Activated naive CD4-positive, alpha-beta T cell treated with anti-CD3 and anti-CD28 coated beads, Interleukin-2, amount 50 U/mL, for 72 hours (primary cell): ENCODE measurements around the gene NCR3LG1. TPM values are rescaled to one million over a fixed set of nuclear protein-coding genes. Genes with fewer than 3 reads are reported as not detected.

Source experiments
- ATAC-seq, 2 donors: fragments of 150-1000 bp; cut with Tn5 transposase; 2 replicates each; pipeline ENCODE4 v1.10.0; 2021; ENCODE audit warnings: mild to moderate bottlenecking in 2 of 2, moderate library complexity in 2 of 2
- DNase-seq, 2 donors: peaks; one replicate each; pipeline ENCODE4 v3.0.0; 2021 to 2022; ENCODE audit warnings: low spot score in 2 of 2
- H3K27ac Mint-ChIP-seq, 2 donors: one replicate each; pipeline ENCODE4 v1.8.0; 2022; ENCODE audit warnings: mild to moderate bottlenecking in 2 of 2, mixed read lengths in 2 of 2
- H3K36me3 Mint-ChIP-seq, 2 donors: one replicate each; pipeline ENCODE4 v1.8.0; 2022; ENCODE audit warnings: mixed read lengths in 2 of 2
- H3K9me3 Mint-ChIP-seq, 2 donors: one replicate each; pipeline ENCODE4 v1.8.0; 2022; ENCODE audit warnings: mixed read lengths in 2 of 2
- total RNA-seq, 2 donors: library from RNA; stranded (reverse); gene quantifications; one replicate each; pipeline ENCODE4 v1.2.3, GENCODE V29; 2022

Gene NCR3LG1, protein sequence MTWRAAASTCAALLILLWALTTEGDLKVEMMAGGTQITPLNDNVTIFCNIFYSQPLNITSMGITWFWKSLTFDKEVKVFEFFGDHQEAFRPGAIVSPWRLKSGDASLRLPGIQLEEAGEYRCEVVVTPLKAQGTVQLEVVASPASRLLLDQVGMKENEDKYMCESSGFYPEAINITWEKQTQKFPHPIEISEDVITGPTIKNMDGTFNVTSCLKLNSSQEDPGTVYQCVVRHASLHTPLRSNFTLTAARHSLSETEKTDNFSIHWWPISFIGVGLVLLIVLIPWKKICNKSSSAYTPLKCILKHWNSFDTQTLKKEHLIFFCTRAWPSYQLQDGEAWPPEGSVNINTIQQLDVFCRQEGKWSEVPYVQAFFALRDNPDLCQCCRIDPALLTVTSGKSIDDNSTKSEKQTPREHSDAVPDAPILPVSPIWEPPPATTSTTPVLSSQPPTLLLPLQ
- total RNA-seq, result 1 to 10 TPM in 1 of 2 donors, under 1 TPM in 1; 0.54 to 2.7 TPM

DNA sequence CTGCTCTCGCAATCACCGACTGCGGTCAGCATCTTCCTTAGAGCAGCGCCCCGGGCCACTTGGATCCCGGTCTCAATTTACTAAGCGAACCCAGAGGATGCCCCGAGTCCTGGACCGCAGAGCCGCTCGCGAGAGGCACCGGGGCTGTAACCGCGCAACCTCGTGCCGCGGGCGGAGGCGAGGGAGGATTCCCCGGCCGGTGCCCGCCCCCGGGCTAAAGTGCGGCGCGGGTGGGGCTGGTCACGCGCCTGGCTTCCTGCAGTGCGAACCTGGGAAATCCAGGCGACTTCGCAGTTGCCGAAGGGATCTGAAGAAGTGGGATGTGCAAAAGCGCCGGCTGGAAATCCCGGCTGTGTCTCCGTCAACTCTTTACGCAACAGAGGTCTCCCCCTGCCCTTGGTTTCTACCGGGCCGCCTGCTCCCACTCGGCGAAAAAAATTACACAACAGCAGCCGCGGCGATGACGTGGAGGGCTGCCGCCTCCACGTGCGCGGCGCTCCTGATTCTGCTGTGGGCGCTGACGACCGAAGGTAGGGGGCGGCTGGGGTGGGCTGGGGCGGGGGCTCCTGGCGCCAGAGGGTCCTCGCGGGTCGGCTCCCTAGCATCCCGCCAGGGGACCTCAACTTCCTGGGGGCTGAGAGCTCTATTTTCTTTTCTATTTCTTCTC is at the start of gene NCR3LG1:
Gene NCR3LG1, plus strand, starts transcription at position 291 of the 667 bp plus-strand sequence. Its CDS starts 170 bp downstream, at position 461.
- H3K36me3 Mint-ChIP-seq, result peaks cover 0 to 7% of the 10 kb centered on the region in 2 donors
- H3K27ac Mint-ChIP-seq, result peak within 1 kb of the TSS; percentile 59 to 70
- peak; percentile 50 to 55 for ATAC-seq
- DNase-seq, result peak; percentile 37 to 74
- no peaks in the 10 kb centered on the region for H3K9me3 Mint-ChIP-seq

DNA sequence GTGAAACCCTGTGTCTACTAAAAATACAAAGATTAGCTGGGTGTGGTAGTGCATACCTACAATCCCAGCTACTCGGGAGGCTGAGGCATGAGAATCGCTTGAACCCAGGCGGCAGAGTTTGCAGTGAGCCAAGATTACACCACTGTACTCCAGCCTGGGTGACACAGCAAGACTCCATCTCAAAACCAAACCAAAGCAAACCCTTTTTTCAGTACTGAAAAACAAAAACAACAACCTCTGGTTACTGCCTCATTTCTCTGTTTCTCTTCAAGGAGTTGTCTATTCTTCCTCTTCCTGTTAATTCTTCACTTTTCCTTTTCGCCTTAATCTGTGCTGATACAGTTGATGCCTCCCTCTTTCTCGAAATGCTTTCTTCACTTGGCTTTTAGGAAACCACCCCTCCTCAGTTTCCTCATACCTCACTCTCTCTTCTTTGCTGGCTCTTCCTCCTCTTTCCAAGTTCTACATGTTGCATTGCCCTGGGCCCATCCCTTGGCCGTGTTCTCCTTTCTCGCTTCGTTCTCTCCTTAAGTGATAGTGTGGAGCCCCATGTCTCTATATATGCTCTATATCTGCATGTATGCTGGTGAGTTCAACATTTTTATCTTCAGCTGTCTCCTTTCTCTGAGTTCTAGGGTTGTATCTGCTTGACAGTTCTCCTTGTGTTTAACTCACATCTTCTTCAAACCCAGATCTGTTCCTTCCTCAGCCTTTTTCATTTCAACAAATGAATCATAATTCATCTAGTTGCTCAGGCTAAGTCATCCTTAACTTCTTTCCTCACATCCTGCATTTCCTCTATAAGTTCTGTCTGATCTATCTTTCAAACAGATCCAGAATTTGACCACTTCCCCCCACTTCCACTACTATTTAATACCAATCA is 38.0 kb upstream of the NCR3LG1 start:
- peak in 1 of 2 donors; percentile 82 for ATAC-seq

DNA sequence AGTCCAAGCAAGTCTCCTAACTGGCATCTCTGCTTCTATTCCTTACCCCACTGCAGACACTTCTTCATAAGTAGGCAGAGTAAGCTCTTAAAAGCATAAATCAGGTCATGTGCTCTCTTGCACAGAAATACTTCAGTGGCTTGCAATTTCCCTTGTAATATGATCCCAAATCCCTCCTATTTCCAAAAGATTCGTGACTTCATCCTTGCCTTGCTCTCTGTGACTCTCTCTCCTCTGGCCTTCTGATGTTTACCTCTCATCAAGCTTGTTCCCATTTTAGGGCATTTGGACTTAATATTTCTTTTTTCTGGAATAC is 37.4 kb upstream of the NCR3LG1 start:
- H3K9me3 Mint-ChIP-seq, result no peaks in the 10 kb centered on the region
- peaks cover 0 to 2% of the 10 kb centered on the region in 2 donors for H3K36me3 Mint-ChIP-seq
- ATAC-seq (no peak), DNase-seq (no peak)
- no peak overlapping the region for H3K27ac Mint-ChIP-seq

More for the DNA sequence above, 38.0 kb upstream of the NCR3LG1 start:
- no peak for DNase-seq
- H3K36me3 Mint-ChIP-seq, result no peaks in the 10 kb centered on the region
- no peak overlapping the region for H3K27ac Mint-ChIP-seq
- no peaks in the 10 kb centered on the region for H3K9me3 Mint-ChIP-seq

DNA sequence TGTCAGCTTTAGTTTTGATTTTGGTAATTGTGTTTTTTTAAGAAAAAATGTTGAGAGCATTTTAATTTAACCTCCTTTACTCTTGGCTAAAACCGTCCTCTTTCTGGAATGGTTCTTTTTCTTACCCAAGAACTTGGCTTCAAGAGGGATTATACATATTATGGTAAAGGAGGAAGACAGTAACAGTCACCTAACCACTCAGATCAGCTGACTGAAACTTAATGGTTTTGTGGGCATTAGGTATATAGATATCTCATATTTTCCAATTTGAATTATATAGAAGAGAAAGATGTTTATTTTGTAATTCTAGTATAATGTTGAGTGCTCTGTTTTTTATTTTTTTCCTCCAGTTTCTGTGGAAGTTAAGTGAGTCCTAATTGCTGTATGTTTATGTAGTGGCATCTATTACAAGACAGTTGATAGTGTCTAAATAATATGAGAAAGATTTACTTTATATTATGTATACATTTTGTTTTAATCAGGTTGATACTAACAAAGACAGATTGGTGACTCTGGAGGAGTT is 36.6 kb upstream of the NCR3LG1 start:
- DNase-seq, result no peak
- H3K36me3 Mint-ChIP-seq, result peaks cover 4 to 6% of the 10 kb centered on the region in 2 donors
- H3K27ac Mint-ChIP-seq, result no peak overlapping the region
- no peaks in the 10 kb centered on the region for H3K9me3 Mint-ChIP-seq
- ATAC-seq, result peak; percentile 67 to 75

GRCh38 chr11:17328871-17329494 is 22.6 kb upstream of the NCR3LG1 start:
- ATAC-seq (no peak), DNase-seq (no peak)
- Mint-ChIP-seq H3K27ac (no peak overlapping the region), H3K9me3 (peaks cover 0 to 2% of the 10 kb centered on the region in 2 donors), H3K36me3 (peaks cover 16 to 23% of the 10 kb centered on the region in 2 donors)

GRCh38 chr11:17331669-17332068 is 19.9 kb upstream of the NCR3LG1 start:
- H3K27ac Mint-ChIP-seq, result no peak overlapping the region
- H3K9me3 Mint-ChIP-seq, result no peaks in the 10 kb centered on the region
- no peak for DNase-seq
- ATAC-seq, result no peak
- peaks cover 10 to 14% of the 10 kb centered on the region in 2 donors for H3K36me3 Mint-ChIP-seq

DNA sequence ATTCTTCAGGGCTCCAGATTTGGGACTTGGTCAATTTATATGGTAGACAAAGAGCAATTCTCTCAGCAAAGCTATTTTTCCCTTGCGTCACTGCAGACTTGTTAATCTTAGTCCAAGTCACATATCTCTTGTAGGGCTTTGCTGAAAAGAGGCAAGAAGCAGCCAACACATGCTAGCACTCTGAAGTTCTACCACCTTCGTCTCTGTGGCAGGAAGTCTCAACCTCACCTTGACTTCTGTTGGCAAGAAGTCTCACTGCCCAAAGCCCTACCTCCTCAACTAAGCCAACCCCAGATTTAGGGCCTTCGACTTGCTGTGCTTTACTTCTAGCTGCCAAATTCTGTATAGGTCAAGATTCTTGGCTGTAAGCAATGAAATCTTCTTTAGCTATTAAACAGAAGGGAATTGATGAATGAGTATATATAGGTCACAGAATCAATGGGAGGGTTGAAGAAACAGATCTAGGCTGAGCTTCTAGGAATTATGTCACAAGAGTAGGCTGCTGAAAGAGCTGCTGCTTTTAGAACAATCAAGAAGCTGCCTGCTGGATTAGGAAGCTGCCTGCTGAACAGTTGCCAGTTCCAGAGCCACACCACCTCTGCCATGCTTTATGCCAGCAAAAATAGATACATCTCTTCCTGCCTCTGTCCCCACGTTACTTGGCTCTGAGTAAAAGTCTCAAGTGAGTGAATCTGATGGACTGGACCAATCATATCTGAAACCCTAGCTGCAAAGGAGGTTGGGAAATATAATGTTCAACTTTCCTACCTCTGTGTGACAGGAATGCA is 17.6 kb upstream of the NCR3LG1 start:
- H3K9me3 Mint-ChIP-seq, result no peaks in the 10 kb centered on the region
- ATAC-seq (no peak), DNase-seq (no peak)
- H3K27ac Mint-ChIP-seq, result no peak overlapping the region
- H3K36me3 Mint-ChIP-seq, result peaks cover 0 to 5% of the 10 kb centered on the region in 2 donors

GRCh38 chr11:17343257-17343656 is 8.3 kb upstream of the NCR3LG1 start:
- H3K36me3 Mint-ChIP-seq, result no peaks in the 10 kb centered on the region
- DNase-seq (no peak), ATAC-seq (no peak)
- no peaks in the 10 kb centered on the region for H3K9me3 Mint-ChIP-seq
- no peak overlapping the region for H3K27ac Mint-ChIP-seq

DNA sequence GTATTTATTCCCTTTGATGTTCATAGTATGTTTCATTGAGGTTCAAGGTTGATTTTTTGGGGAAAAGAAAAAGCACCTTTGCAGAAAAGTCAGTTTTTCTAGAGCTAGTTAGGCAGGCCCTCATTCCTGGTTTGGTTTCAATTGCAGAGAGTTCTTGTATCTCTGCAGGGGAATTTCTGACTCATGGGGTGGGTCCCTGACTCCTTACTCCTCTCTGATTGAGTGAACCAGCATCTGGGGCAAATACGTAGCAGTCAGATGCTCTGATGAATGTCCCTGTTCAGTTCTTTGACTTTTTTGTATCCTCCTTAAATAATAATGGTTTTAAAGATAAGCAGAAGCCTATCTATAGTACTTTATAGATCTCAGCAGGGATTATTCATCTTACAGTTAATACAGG is 7.7 kb upstream of the NCR3LG1 start:
- peak in 1 of 2 donors; percentile 50 for DNase-seq
- no peaks in the 10 kb centered on the region for H3K9me3 Mint-ChIP-seq
- ATAC-seq, result peak; percentile 100
- peak overlapping the region; percentile 47 to 61 for H3K27ac Mint-ChIP-seq
- H3K36me3 Mint-ChIP-seq, result no peaks in the 10 kb centered on the region

DNA sequence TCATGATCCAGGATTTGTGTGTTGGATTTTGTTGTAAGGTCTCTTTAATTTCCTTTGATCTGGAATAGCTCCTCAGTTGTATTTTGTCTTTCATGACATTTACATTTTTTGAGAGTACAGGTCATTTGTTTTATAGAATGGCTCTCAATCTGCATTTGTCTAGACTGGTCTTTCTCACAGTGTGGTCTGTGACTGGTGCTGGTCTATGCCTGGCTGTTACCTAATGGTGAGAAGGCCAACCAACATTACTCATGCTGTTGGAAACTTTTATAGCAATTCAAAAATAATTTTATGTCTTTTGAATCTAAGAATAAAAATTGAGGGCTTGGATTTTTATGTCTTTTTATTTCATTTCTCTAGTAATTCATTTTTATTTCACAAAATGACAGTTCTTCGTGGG is 3.9 kb upstream of the NCR3LG1 start:
- no peak overlapping the region for H3K27ac Mint-ChIP-seq
- H3K36me3 Mint-ChIP-seq, result peaks cover 0 to 3% of the 10 kb centered on the region in 2 donors
- DNase-seq, result no peak

GRCh38 chr11:17350455-17351171 is 987 bp upstream of the NCR3LG1 start:
- Mint-ChIP-seq H3K36me3 (peaks cover 0 to 7% of the 10 kb centered on the region in 2 donors), H3K27ac (peak overlapping the region in 1 of 2 donors; percentile 70), H3K9me3 (no peaks in the 10 kb centered on the region)
- ATAC-seq (peak; percentile 49 to 63), DNase-seq (no peak)

More for the DNA sequence above, 3.9 kb upstream of the NCR3LG1 start:
- ATAC-seq, result no peak
- no peaks in the 10 kb centered on the region for H3K9me3 Mint-ChIP-seq

DNA sequence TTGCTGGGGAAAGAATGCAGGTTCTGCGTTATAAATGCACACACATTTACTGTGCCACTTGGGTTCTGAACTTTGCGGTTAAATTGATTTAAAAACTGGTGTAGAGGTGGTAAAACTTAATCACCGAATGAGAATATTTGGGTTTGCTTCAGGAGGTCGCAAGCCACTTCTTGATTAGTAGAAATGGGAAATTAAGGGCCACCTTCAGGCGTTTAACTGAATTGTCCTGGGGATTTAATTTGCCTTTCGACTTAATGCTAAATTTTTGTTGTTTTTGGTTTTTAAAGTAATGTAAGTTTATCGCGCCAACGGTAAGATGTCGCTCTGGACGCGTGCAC is 459 bp upstream of the NCR3LG1 start:
- no peaks in the 10 kb centered on the region for H3K9me3 Mint-ChIP-seq
- H3K36me3 Mint-ChIP-seq, result peaks cover 0 to 7% of the 10 kb centered on the region in 2 donors
- ATAC-seq, result no peak
- DNase-seq, result no peak
- peak overlapping the region in 1 of 2 donors; percentile 70 for H3K27ac Mint-ChIP-seq

- ATAC-seq (peak; percentile 53 to 65), DNase-seq (peak; percentile 42 to 80)
- no peaks in the 10 kb centered on the region for H3K9me3 Mint-ChIP-seq
- H3K36me3 Mint-ChIP-seq, result peaks cover 0 to 7% of the 10 kb centered on the region in 2 donors
- peak overlapping the region; percentile 70 to 72 for H3K27ac Mint-ChIP-seq
Observed at GRCh38 chr11:17352950-17353820, 1.6 kb downstream of the NCR3LG1 start.
